ENCODE results near the gene BCL2.

The BCL2 gene

DNA sequence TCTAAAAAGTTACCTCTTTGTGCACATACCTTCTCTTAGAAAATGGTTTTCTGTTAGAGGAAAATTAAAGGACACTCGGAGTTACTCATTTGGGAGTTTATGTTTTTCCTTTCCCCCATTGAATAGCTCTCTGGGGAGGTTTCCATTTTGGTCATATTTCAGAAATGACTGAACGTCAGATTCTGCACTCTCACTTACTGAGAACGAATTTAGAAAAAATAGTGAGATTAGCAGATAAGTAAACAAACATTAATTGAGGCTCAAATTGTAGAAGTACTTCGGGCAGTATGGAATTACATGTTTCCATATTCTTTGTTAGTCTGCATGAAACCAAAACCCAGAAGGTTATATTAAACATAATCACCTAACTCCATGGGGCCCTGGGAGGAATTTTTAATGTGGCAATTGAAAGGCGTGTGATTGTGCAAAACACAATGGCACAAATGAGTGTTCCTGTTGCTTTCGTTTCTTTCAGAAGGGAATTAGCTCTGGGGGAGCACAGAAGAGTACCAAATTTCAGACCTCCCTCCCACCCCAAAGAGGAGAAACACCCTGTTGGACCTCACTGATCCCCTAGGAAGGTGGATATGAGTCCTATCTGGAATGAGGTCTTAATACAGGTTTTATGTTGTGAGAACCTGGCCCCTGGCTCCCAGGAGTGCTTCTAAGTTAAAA lies 212.3 kb downstream of the BCL2 start:
- no peak for DNase-seq (ENCODE audit: low read depth, low spot score)

DNA sequence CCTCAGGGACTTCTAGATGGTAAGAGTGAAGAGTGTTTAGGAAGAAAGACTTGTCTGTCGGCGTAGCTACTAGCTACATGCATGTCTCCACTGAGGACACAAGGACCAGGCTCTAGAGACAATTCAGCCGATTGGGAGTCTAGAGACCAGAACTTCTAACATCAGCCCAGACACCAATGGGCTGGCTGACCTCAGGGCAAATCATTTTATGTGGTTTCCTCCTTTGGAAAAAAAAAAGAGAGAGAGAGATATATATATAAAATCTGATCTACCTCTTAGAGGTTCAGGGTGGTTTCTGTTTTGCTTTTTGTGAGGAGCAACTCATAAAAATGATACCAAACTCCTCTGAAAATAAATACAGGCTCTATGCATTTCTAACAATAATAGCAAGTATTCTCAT lies 212.8 kb downstream of the BCL2 start:
- no peak for DNase-seq (ENCODE audit: low read depth, low spot score)

DNA sequence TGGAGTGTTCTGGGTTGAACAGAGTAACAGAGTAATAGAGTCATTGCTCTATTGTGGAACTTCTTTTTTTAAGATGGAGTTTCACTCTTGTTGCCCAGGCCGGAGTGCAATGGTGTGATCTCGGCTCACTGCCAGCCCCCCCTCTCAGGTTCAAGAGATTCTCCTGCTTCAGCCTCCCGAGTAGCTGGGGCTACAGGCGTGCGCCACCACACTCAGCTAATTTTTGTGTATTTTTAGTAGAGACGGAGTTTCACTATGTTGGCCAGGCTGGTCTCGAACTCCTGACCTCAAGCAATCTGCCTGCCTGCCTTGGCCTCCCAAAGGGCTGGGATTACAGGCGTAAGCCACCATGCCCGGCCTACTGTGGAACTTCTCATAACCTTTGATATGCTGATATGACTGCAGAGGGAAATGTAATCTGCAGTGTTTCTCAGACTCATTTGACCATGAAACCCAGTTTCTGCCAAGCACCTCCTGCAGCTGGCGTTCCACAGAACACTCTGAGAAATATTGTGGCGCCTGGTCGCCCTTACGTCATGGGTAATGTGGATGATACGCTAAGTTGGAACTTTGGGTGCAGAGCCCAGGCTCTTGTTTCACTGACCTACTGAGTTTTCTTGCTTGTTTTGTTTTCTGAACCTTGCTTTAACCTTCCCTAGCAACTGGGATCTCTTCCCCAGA lies 213.8 kb downstream of the BCL2 start:
- DNase-seq (ENCODE audit: low read depth, low spot score), result no peak

DNA sequence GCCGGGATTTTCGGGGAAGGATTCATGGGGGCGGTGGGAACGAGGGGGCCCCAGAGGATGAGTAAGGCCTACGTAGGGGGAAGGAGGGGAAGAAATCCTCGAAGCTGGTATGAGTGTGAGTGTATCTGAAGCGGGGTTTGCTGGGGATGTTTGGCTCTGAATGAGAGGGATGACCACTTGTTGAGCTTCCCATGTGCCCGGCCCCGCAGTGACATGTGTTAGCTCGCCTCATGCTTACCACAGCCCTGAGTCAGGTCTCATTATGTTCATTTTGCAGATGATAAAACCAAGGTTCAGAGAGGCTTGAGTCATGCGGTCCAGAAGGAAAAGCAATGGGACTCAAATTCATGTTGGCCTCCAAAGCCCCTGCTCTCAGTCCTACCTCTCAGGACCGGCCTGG lies 214.7 kb downstream of the BCL2 start:
- DNase-seq (ENCODE audit: low read depth, low spot score), result no peak

DNA sequence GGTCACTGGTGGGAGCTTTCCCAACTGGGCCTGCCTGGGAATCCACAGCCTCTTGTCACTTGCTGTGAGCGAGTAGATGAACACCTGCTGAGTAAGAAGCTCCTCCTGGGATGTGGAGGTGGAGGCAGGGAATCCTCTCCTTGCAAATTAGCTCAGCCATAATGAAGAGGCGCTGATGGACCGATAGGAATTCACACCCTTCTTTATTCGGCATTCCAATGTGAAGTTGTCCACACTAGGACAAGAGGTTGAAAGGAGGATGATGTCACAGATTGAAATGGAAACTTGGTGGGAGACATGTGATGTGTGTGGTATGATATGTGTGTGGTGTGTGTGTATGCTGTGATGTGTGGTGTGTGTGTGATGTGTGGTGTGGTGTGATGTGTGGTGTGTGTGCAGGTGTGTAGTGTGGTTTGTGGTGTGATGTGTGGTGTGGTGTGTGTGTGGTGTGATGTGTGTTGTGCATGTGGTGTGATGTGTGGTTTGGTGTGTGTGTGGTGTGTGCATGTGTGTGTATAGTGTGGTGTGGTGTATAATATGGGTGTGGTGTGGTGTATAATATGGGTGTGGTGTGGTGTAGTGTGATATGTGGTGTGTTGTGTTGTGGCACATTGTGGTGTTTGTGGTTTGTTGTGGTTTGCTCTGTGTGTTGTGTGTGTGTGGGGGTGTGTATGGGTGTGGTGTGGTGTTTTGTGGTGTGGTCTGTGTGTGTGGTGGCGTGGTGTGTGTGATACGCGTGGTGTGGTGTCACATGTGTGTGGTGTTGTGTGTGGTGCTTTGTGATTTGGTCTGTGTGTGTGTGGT lies 216.4 kb downstream of the BCL2 start:
- no peak for DNase-seq (ENCODE audit: low read depth, low spot score)

DNA sequence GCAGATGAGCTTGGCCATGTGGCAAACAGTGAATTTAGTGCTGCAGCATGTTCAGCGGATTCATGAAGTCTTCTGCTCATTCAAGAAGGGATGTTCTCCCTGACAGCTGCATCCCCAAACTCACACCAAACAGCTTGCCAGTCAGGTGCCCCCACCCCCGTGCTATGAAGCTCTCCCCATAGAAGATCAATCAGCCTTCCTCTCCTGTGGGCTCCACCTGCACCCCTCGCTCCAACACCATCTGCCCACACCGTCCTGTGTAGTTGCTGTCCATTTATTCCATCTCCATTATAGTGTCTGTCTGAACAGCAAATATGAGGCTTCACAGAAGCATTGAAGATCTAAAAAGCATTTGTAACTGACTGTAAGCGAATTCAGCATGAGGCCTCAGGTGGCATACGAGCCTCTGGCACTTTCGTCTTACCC lies 218.9 kb downstream of the BCL2 start:
- no peak for DNase-seq (ENCODE audit: low read depth, low spot score)

DNA sequence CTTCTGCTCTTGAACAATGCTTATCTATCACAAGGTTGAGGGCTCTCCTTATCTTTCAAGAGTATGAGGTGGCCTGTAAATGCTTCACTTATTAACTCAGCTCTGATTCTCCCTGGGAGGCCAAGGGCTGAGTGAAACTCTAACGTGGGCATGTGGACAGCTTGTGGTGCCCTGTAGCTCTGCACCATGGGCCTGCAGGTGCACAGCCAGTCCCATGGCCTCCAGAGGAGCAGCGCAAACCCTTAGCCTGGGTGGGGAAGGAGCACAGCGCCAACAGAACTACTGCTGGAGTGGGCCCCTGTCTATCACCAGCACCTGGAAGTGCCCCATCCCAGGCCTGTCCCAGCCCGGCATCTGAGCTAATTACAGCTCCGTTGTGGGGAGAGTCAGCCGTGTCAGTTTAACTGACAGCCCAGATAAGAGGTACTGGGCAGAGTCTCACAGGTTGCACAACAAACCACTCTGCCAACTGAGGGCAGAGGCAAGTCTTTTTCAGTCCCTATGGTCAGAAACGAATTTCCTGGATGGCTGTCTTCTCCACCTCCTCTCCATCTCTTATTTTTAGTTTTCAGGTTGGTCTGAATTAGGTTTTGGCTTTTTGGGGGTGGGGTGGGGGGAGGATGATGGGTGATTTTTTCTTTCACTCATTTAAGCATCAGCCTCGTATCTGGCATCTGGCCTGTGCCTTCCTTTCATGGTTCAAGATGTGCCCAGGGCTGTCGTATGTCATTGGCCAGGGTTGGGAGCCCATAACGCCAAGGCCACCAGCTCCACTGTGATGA lies 219.5 kb downstream of the BCL2 start:
- no peak for DNase-seq (ENCODE audit: low read depth, low spot score)

DNA sequence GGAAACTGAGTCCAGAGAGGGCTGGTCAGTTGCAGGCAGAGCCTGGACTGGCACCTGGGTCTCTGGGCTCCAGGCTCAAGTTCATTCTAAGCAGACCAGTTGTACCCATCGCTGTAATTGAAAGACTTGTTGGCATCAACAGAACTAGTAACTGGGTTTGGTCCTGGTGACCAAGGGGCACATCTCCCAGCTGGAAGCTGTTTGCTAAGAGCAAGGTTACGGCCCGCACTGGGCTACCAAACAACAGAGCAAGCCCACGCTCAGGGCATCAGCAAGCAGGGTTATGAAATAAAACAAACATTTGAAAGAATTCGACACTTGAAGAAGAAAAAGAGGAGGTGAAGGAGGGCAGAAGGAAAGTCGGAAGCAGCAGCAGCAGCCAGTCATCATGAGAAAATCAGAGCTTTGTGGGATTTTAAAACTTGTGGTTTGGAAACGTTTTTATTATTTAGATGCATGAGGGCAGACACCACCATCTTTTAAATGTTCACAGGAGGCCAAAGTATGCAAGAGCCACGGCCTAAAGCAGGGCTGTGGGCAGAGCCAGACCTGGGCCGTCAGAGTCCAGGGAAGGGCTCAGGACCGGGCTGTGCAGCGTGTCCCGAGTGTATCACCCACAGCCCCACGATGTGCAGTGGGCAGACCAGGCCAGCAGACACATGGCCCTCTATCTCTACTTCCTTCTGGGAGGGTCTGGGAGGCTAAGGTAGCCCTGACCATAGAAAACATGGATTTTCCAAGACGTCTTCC lies 220.3 kb downstream of the BCL2 start:
- DNase-seq (ENCODE audit: low read depth, low spot score), result no peak

DNA sequence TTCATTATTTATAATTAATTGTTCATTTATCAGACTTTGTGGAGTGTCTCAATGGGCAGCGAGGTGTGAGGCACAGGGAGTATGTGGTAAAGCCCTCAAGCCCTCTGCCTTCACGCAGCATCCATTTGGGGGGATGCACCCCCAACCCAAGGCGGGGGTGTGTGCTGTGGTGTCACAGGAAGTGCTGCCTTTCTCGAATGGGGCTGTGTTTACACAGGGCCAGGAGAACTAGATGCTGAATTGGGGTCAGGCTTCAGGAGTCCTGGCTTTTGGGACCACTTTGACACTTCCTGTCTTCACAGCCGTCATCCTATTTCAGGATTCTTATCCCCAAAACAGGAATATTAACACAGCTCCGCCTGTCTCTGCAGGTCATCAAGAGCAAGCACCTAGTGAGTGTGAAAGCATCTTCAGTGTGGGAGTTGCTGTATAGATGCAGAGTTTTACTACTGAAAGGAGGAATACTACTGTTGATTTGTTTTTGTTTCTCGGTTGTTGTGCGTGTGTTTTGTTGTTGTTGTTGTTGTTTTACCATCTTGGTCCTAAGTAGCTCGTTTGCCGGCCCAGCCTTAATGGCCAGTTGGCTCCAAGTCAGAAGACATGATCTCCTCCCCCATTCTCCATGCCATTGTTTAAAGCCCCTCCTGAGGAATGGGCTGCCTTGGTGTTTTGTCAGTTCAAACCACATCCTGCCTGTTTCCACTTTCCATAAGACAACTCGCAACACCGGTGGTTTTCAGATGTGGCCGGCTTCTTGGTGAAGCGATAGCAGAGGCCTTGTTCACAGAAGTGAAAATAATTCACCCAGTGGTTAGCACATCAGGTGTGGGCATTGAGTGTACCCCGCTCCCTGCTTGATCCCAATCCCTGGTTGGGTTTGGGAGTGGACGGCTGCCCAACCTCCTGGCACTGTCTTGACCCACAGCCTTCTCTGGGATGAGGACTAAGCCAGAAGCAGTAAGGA lies 221.3 kb downstream of the BCL2 start:
- DNase-seq (ENCODE audit: low read depth, low spot score), result no peak

DNA sequence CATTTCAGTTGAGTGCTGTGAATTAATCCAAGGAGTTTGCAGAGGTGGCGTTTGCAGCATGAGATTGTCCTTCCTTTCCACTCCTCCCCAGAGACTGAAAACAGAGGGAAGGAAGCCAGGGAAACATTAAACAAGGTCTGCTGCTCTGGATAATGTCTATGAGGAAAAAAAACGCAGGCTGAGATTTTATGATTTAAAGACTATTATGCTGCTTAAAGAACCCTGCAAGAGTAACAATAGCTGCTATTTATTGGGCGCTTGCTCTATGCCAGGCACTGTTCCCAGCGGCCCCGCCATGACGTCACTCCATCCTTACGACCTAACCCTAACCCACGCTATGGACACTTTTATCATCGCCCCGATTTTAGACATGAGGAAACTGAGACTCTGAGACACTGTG lies 222.4 kb downstream of the BCL2 start:
- no peak for DNase-seq (ENCODE audit: low read depth, low spot score)

DNA sequence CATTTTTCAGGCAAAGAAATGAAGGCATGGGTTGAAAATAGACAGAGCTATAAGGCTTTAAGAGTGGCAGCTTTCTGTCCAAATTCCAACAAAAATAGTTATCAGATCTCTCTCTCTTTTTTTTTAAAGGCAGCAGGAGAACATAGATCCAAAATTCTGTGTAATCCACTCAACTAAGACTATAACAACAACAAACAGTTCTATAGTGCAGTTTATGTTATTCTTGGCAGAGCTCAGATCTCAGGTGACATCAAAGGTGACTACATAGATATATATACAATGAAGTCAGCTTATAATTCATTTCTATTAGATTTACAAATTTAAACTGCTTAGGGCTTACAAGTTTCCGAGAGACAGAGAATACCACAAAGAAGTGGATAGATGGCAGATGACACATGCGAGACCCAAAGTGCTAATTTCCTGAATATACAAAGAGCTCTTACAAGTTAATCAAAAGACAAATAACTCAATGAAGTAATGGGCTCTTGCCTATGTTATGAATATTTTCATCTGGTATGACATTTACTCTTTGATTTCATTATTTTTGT lies 223.2 kb downstream of the BCL2 start:
- no peak for DNase-seq (ENCODE audit: low read depth, low spot score)

DNA sequence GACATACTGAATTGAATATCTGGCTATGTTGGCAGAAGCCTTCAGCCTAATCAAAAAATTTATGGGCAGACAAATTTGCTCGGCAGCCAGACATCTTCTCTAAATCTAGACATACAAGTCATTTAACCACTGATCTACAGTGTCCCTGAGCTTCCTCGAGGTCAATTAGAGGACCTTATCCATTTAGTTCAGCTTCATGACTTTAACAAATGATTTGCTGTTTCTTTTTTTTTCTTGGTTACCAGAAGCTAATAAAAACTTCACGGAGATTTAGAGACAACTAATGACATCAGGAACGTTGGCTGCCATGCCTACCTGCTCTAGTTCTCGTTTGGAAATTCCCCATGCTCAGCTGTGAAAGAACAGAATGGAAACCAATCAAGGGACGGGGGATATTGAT lies 223.8 kb downstream of the BCL2 start:
- DNase-seq (ENCODE audit: low read depth, low spot score), result no peak

DNA sequence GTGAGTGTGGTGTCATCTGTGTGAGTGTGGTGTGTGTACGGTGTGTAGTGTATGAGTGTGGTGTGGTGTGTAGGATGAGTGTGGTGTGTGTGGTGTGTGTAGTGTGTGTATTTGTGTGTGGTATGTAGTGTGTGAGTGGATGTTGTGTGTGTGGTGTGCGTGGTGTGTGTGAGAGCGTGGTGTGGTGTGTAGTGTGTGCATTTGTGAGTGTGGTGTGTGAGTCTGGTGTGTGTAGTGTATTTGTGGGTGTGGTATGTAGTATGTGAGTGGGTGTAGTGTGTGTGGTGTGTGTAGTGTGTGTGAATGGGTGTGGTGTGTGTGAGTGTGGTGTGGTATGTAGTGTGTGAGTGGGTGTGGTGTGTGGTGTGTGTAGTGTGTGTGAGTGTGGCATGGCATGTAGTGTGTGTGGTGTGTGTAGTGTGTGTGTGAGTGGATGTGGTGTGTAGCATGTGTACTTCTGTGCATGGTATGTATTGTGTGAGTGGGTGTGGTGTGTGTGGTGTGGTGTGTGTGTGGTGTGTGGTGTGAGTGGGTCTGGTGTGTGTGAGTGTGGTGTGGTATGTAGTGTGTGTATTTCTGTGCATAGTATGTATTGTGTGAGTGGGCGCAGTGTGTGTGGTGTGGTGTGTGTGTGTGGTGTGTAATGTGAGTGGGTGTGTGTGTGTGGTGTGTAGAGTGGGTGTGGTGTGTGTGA lies 227.8 kb downstream of the BCL2 start:
- DNase-seq (ENCODE audit: low read depth, low spot score), result no peak

DNA sequence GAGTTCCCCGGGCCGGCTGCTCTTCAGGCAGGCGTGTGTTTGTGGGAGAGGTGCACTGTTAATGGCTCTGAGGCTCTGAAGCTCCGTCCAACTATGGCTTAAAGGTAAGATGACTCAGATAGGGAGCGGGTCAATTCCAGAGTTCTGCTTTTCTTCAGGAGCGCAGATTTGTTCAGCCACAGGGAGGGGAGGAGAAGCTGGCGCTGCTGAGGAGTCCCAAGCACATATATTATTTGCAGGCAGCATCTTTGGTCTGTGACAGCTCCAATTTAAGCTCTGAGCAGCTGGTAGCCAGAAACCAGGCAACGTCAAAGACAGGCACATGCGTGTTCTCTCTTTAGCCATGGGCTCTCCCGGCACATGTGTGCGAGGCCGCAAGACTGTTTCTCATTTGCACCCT lies 229.2 kb downstream of the BCL2 start:
- DNase-seq (ENCODE audit: low read depth, low spot score), result no peak

DNA sequence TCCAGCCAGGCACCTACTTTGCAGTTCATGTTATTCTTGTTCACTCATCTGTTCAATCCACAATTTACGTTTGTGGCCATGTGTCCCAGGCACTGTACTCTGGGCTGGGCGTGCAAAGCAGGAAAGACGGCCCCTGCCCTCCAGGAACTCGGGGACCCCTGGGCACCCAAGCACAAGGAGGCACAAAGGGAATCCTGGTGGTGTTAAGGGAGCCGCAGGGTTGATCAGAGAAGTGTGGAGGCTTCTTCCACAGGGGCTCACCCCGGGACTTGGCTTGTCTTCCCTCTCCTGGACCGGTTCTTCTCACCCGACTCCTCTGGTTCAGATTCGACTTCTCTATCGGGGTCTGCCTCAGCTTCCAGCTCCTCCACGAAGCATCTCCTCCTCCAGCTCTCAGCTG lies 230.5 kb downstream of the BCL2 start:
- DNase-seq (ENCODE audit: low read depth, low spot score), result no peak

DNA sequence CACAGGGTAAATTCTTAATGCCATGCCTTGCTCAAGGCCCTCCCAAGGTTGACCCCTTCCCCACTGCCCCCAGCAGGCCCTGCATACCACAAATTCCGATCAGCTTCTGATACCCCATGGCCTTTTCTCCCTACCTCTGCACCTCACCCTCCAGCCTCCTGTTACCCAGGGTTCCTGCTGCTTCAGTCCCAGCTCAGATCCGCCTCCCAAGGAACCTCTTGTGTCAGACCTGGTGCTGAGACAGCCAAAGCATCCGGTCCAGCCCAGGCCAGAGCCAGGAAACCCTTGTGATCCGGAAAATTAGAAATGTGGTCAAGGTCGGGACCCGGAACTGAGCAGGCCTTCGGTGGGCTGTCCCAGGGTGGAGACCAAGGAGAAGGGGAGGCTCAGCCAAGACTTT lies 231.3 kb downstream of the BCL2 start:
- no peak for DNase-seq (ENCODE audit: low read depth, low spot score)

DNA sequence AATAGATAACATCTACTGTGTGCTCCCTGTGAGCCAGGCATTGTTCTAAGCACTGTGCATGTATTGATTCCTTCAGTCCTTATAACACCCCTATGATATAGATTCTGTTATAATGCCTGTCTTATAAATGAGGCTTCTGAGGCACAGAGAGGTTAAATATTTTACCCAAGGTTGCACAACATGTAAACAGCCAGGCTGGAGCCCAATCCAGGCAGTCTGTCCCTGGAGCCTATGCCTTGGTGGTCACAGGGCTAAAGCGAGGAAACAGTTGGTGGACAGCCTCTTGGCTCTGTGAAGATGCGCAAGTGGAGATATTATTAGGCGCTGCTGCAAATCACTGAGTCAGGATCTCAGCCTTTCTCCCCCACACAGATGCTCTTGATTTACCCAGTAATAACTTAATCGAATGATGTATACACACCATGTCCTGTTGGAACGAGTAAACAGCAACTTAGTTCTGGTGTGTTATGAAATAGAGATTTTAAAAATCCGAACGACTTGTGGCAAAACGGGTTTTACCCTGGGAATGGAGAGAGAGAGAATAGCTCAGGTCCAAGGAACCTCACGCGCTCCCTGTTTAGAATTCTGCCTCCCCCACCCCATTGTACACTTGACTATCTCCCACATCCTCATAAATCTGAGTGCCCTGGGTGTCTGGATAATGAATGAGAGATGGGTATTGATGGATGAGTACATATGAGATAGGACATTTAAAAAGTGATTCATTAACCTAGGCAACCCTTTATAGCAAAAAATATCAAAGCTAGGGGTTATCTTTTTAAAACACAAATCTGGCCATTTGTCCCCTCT lies 231.9 kb downstream of the BCL2 start:
- no peak for DNase-seq (ENCODE audit: low read depth, low spot score)

DNA sequence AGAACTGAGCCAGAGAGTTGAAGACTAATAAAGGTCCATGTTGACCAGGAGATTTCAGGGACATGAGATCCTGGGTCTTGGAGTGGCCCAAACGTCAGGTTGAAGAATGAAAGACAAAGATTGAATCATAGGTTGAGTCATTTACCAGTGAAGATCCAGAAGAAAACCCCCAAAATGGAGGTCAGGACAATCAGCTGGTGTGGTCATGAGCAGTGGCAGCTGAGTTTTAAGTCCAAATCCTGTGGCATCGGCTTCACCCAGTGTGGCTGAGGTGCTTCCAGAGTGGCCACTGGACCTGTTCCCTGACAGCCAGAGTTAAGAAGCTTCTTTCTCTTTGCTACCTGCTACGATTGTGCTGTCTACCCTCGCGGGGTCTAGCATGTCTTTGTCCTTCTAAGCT lies 234.0 kb downstream of the BCL2 start:
- DNase-seq (ENCODE audit: low read depth, low spot score), result no peak

Measured in smooth muscle cell of the brain vasculature (primary cell).